ENCODE data around the gene CLASRP.

DNA sequence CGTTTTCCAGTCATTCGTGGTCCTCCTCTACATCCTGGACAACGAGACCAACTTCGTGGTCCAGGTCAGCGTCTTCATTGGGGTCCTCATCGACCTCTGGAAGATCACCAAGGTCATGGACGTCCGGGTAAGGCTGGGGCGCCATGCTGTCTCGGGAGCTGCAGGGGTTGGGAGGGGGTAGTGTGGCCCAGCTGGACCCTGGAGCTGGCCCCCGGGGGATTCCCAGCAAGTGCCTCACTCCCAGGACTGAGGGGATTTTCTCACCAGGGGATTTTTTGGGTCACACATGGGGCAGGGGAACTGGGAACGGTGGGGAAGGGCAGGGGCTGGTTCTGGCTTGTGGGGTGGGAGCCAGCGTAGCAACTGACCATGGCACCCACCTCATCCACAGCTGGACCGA, 48.4 kb upstream of the CLASRP start:
- no peak for TF ChIP-seq OSR1 (CRISPR knock-in tag; IDR thresholded peaks at IDR 0.05)
- TF ChIP-seq ESRRG (CRISPR knock-in tag; IDR thresholded peaks at IDR 0.05): no peak
- TF ChIP-seq ZNF8 (CRISPR knock-in tag; IDR thresholded peaks at IDR 0.05): no peak

Measured in SK-N-SH treated with all-trans-retinoic acid at 6 μM for 48 hours (cell line).